T-cell (primary cell): ENCODE data around the gene ARHGAP32. TPM values are rescaled to one million over a fixed set of nuclear protein-coding genes. Genes with fewer than 3 reads are reported as not detected.
"Not testable (repeated sequence)": the region's sequence is repeated elsewhere in the genome, so short reads cannot be mapped to it uniquely, and the experiment has no call there.

ENCODE experiments used
- ATAC-seq, 4 experiments: fragments of 200-7000 bp in 3 of 4; fragments of 150-1000 bp in 1 of 4; cut with Tn5 transposase; replicated peaks in 1 of 4; 1 replicate in 3 of 4; 2 replicates in 1 of 4; pipeline ENCODE4 v1.10.0; 2021; ENCODE audit warnings: moderate library complexity in 3 of 4, mild to moderate bottlenecking in 2 of 4, moderate number of reproducible peaks in 1 of 4
- CTCF ChIA-PET, 2 donors: fragments of 300-600 bp; sonication (Branson Sonifier 250); formaldehyde crosslinking; loops; one replicate each; lab custom pipeline; 2022; ENCODE audit warnings: antibody characterized with exemption in 2 of 2; lab: Charles Lee
- POLR2A ChIA-PET, 2 donors: fragments of 300-600 bp; sonication (Branson Sonifier 250); formaldehyde crosslinking; loops; one replicate each; lab custom pipeline; 2022; ENCODE audit warnings: antibody characterized with exemption in 2 of 2; lab: Charles Lee
- DNase-seq, 35 experiments: peaks; one replicate each; pipeline versions ENCODE4 v3.0.0 to v3.0.0-alpha.2; 2013 to 2023
- H3K27ac ChIP-seq: one replicate; pipeline ENCODE4 v1.5.1; 2013; ENCODE audit warnings: low read length
- H3K27me3 ChIP-seq, 2 experiments: replicated peaks in 1 of 2; 1 replicate in 1 of 2; 2 replicates in 1 of 2; pipeline versions ENCODE4 v1.6.1 to v1.7.0; 2013; ENCODE audit warnings: low read length in 1 of 2, mixed read lengths in 1 of 2; ENCODE audit not compliant: control insufficient read depth in 2 of 2, insufficient read depth in 2 of 2; ENCODE audit errors: extremely low read depth in 1 of 2
- H3K36me3 ChIP-seq, 2 donors: 1 replicate in 1 of 2; 2 replicates in 1 of 2; pipeline versions ENCODE4 v1.6.1 to v1.7.0; 2013; ENCODE audit warnings: low read length in 1 of 2; ENCODE audit not compliant: control insufficient read depth in 2 of 2, insufficient read depth in 1 of 2; ENCODE audit errors: extremely low read depth in 1 of 2
- H3K4me1 ChIP-seq, 2 experiments: 1 replicate in 1 of 2; 2 replicates in 1 of 2; pipeline versions ENCODE4 v1.6.1 to v1.7.0; 2013; ENCODE audit warnings: low read length in 2 of 2, mixed read lengths in 1 of 2; ENCODE audit not compliant: insufficient read depth in 2 of 2, control insufficient read depth in 1 of 2; ENCODE audit errors: extremely low read depth in 1 of 2
- H3K4me3 ChIP-seq, 2 donors: 1 replicate in 1 of 2; 2 replicates in 1 of 2; pipeline versions ENCODE4 v1.5.1 to v1.7.0; 2013; ENCODE audit warnings: mild to moderate bottlenecking in 2 of 2, low read length in 1 of 2, moderate library complexity in 1 of 2; ENCODE audit not compliant: control insufficient read depth in 1 of 2; ENCODE audit errors: extremely low read depth in 1 of 2
- H3K9me3 ChIP-seq: 2 replicates; pipeline ENCODE4 v1.7.0; 2013
- H3K27ac Mint-ChIP-seq, 2 donors: one replicate each; pipeline ENCODE4 v1.8.0; 2020 to 2021; ENCODE audit warnings: mild to moderate bottlenecking in 2 of 2, mixed read lengths in 2 of 2
- H3K27me3 Mint-ChIP-seq, 2 donors: one replicate each; pipeline ENCODE4 v1.8.0; 2021 to 2022; ENCODE audit warnings: mixed read lengths in 2 of 2
- H3K36me3 Mint-ChIP-seq: one replicate; pipeline ENCODE4 v1.8.0; 2021; ENCODE audit warnings: mixed read lengths
- H3K4me1 Mint-ChIP-seq, 3 donors: one replicate each; pipeline ENCODE4 v1.8.0; 2020 to 2022; ENCODE audit warnings: mixed read lengths in 3 of 3, mild to moderate bottlenecking in 1 of 3
- H3K4me3 Mint-ChIP-seq, 3 donors: one replicate each; pipeline ENCODE4 v1.8.0; 2020 to 2022; ENCODE audit warnings: mild to moderate bottlenecking in 3 of 3, mixed read lengths in 3 of 3, moderate library complexity in 3 of 3
- H3K9me3 Mint-ChIP-seq, 3 donors: one replicate each; pipeline ENCODE4 v1.8.0; 2020 to 2022; ENCODE audit warnings: mixed read lengths in 3 of 3
- WGBS: methylation state at CpG from one replicate; pipeline ENCODE4 v1.1.5; 2013; ENCODE audit warnings: missing lambda C conversion rate; ENCODE audit not compliant: insufficient coverage; 5-methylcytosine and 5-hydroxymethylcytosine counted together
- total RNA-seq, 35 experiments: library from RNA in 6 of 35; stranded (reverse) in 6 of 35; fragments of 120-200 nt in 1 of 35; gene quantifications; one replicate each; pipeline versions ENCODE4 v1.2.1 to v1.2.4 and lab custom pipeline; 2013 to 2026

ARHGAP32 gene
- total RNA-seq, 5 donors from 2014 or later (not counting 1 experiment from before 2014, with no cell fraction given), result 4.4 to 7.8 (median 6.5) TPM

DNA sequence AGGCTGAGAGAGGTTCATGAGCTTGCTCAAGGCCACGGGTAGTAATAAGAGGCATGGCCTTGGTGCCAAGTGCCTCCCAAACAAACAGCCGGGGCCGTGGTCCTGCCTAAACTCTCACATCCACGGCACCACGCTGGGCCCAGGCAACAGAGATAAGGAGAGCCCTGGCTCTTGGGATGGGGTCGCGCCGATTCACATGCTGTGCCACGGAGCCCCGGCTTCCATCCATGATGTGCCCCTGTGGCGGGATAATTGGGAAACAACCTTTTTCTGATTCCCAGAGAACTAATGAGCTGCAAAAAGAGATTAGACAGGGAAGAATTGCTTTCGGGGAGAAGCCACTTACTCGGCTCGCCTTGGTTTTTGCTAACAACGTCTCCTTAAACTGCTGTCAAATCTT lies 271.5 kb downstream of the ARHGAP32 start:
- peaks cover 11 to 32% of the 10 kb centered on the region in 2 donors for H3K27me3 Mint-ChIP-seq
- POLR2A ChIA-PET, result no interaction called here

DNA sequence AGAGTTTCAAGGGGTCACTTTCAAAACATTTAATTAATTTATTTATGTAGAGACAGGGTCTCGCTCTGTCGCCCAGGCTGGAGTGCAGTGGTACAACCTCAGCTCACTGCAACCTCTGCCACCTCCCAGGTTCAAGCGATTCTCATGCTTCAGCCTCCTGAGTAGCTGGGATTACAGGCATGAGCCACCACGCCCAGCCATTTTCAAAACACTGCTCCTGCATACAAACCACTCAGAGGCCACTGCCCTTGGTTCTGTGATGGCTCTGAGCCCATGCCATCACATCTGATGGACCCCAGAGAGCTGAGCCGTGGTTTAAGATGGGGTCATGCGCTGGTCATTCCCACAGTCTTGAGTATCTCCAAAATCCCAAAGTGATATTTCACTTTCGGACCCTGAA lies 272.5 kb downstream of the ARHGAP32 start:
- POLR2A ChIA-PET, result not testable (repeated sequence)

More for the DNA sequence above, 271.5 kb downstream of the ARHGAP32 start:
- CTCF ChIA-PET, result no interaction called here
- no peaks in the 10 kb centered on the region for H3K36me3 Mint-ChIP-seq
- 98% methylated on average over 10 of the region's 15 CpGs for WGBS
- H3K9me3 Mint-ChIP-seq, result no peaks in the 10 kb centered on the region
- no peak overlapping the region for H3K4me3 Mint-ChIP-seq
- H3K27ac Mint-ChIP-seq, result no peak overlapping the region
- ATAC-seq (no peak), DNase-seq (no peak)
- Histone ChIP-seq H3K4me3 (no peak overlapping the region), H3K27me3 (peaks cover 0 to 40% of the 10 kb centered on the region in 2 experiments), H3K27ac (no peak overlapping the region), H3K9me3 (no peaks in the 10 kb centered on the region), H3K36me3 (no peaks in the 10 kb centered on the region), H3K4me1 (no peaks in the 10 kb centered on the region)
- peaks cover 0 to 3% (median 0%) of the 10 kb centered on the region in 3 donors for H3K4me1 Mint-ChIP-seq

DNA sequence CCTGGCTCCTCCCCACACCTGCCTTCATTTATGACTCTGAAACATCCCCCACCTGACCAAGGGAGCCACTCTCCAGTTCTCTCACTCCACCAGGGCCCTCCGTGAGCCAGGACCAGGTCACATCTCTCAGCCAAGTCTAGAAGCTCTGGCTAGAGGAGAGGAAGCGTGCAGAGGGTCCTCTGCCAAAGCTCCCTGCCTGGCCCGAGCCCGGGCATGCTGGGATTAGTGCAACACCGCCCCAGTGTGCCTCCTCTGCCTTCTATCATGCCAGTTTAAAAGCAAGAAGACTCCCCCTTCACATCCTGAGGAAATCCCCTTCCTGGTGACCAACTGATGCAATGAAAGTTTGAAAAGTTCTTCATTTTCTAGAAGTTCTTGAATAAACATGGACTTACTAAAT lies 272.9 kb downstream of the ARHGAP32 start:
- Mint-ChIP-seq H3K4me3 (no peak overlapping the region), H3K4me1 (peaks cover 0 to 3% (median 0%) of the 10 kb centered on the region in 3 donors), H3K27ac (no peak overlapping the region), H3K36me3 (no peaks in the 10 kb centered on the region), H3K27me3 (peaks cover 16 to 36% of the 10 kb centered on the region in 2 donors), H3K9me3 (no peaks in the 10 kb centered on the region)
- no peaks in the 10 kb centered on the region for H3K4me1 ChIP-seq
- H3K27me3 ChIP-seq, result peaks cover 0 to 48% of the 10 kb centered on the region in 2 experiments
- DNase-seq, result no peak
- POLR2A ChIA-PET, result no interaction called here
- 67% methylated on average over 1 of the region's 5 CpGs for WGBS
- H3K9me3 ChIP-seq, result no peaks in the 10 kb centered on the region
- CTCF ChIA-PET, result no interaction called here
- H3K36me3 ChIP-seq, result no peaks in the 10 kb centered on the region
- no peak overlapping the region for H3K4me3 ChIP-seq
- ATAC-seq, result no peak
- no peak overlapping the region for H3K27ac ChIP-seq

More for the DNA sequence above, 272.5 kb downstream of the ARHGAP32 start:
- CTCF ChIA-PET, DNase-seq, ATAC-seq, H3K36me3 Mint-ChIP-seq, H3K27ac Mint-ChIP-seq, H3K4me1 ChIP-seq, H3K27ac ChIP-seq, H3K36me3 ChIP-seq, H3K9me3 Mint-ChIP-seq, H3K9me3 ChIP-seq, H3K4me1 Mint-ChIP-seq, H3K4me3 Mint-ChIP-seq, H3K4me3 ChIP-seq: not testable (repeated sequence)
- WGBS, result 83% methylated on average over 6 of the region's 7 CpGs
- H3K27me3 ChIP-seq, result peaks cover 0 to 44% of the 10 kb centered on the region in 2 experiments
- peaks cover 16 to 36% of the 10 kb centered on the region in 2 donors for H3K27me3 Mint-ChIP-seq

DNA sequence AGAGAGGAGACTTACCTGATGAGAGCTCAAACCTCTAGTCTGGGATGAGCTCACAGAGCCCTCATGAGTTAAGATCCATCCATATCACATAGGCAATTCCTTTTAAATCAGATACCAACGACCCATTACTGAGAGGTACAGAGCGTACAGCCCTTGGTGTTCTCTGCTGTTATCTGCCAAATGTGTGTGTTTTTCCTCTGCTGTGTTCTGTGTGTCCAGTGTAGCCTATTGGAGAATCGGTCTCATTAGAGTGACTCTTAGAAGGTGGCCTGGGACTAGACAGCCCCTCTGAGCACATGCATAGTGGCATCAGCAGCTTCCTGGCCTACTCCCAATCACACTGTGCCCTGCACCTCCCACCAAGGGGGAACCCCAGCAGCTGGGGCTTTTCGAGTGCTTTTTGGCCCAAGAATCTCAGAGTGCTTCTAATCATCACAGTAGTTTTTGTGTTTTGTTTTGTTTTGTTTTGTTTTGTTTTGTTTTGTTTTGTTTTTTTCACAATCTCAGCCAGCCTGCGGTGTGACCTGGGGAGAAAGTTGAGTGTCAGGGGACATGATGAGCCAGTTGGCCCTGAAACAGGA lies 274.9 kb downstream of the ARHGAP32 start:
- DNase-seq, result peak in 1 of 35 experiments; percentile 8
- H3K36me3 ChIP-seq, result no peaks in the 10 kb centered on the region
- no peaks in the 10 kb centered on the region for H3K36me3 Mint-ChIP-seq
- H3K4me1 ChIP-seq, result no peaks in the 10 kb centered on the region
- H3K4me1 Mint-ChIP-seq, result peaks cover 0 to 3% (median 0%) of the 10 kb centered on the region in 3 donors
- 42% methylated on average over 1 of the region's 5 CpGs for WGBS
- H3K9me3 ChIP-seq, result no peaks in the 10 kb centered on the region
- ATAC-seq, result no peak
- POLR2A ChIA-PET, result no interaction called here
- H3K27ac ChIP-seq, result no peak overlapping the region
- no peak overlapping the region for H3K27ac Mint-ChIP-seq
- H3K9me3 Mint-ChIP-seq, result no peaks in the 10 kb centered on the region
- H3K4me3 Mint-ChIP-seq, result no peak overlapping the region
- peaks cover 0 to 64% of the 10 kb centered on the region in 2 experiments for H3K27me3 ChIP-seq
- no peak overlapping the region for H3K4me3 ChIP-seq
- CTCF ChIA-PET, result no interaction called here
- peaks cover 20 to 46% of the 10 kb centered on the region in 2 donors for H3K27me3 Mint-ChIP-seq

DNA sequence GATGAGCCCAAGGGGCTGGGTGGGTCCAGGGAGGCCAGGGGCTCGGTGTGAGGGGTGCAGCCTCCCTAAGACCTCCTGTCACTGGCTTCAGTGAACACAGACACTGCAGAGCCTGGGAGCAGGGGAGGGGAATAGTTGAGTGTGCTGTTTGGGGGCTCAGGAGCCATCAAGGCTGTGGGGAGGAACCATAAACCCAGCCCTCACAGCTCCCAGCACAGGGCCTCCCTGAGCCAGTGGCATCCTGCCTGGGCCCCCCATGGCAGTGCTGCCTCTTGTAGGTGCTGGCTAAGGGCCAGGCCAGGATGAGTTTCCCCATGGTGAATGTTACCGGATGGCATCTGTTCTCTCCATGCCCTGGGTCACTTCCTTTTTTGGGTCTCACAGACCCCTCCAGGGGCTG lies 275.4 kb downstream of the ARHGAP32 start:
- CTCF ChIA-PET, result no interaction called here
- no peaks in the 10 kb centered on the region for H3K4me1 ChIP-seq
- no CpG with 5 or more reads among the region's 2 CpGs for WGBS

DNA sequence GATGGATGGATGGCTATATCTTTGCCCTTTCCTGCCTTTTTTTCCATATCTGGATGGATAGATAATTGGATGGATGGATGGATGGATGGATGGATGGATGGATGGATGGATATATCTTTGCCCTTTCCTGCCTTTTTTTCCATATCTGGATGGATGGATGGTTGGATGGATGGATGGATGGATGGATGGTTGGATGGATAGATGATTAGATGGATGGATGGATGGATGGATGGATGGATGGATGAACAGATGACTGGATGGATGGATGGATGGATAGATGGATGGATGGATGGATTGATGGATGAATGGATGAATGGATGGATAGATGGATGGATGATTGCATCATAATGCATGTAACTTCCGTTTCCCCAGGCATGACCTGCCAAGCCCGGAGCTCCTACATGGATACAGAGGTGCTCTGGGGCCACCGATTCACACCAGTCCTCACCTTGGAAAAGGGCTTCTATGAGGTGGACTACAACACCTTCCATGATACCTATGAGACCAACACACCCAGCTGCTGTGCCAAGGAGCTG lies 276.0 kb downstream of the ARHGAP32 start:
- POLR2A ChIA-PET, result no interaction called here
- no CpG with 5 or more reads among the region's 3 CpGs for WGBS
- peaks cover 19 to 53% of the 10 kb centered on the region in 2 donors for H3K27me3 Mint-ChIP-seq

More for the DNA sequence above, 275.4 kb downstream of the ARHGAP32 start:
- Histone ChIP-seq H3K36me3 (no peaks in the 10 kb centered on the region), H3K27me3 (peaks cover 0 to 68% of the 10 kb centered on the region in 2 experiments), H3K4me3 (no peak overlapping the region), H3K9me3 (no peaks in the 10 kb centered on the region), H3K27ac (no peak overlapping the region)
- Mint-ChIP-seq H3K36me3 (no peaks in the 10 kb centered on the region), H3K4me1 (peaks cover 0 to 3% (median 0%) of the 10 kb centered on the region in 3 donors), H3K27me3 (peaks cover 20 to 49% of the 10 kb centered on the region in 2 donors), H3K4me3 (no peak overlapping the region), H3K9me3 (no peaks in the 10 kb centered on the region), H3K27ac (no peak overlapping the region)
- POLR2A ChIA-PET, result no interaction called here
- no peak for DNase-seq
- no peak for ATAC-seq

More for the DNA sequence above, 276.0 kb downstream of the ARHGAP32 start:
- Mint-ChIP-seq H3K4me3 (no peak overlapping the region), H3K4me1 (peaks cover 0 to 3% (median 0%) of the 10 kb centered on the region in 3 donors), H3K36me3 (no peaks in the 10 kb centered on the region), H3K9me3 (no peaks in the 10 kb centered on the region), H3K27ac (no peak overlapping the region)
- no peak overlapping the region for H3K4me3 ChIP-seq
- H3K4me1 ChIP-seq, result no peaks in the 10 kb centered on the region
- peaks cover 0 to 70% of the 10 kb centered on the region in 2 experiments for H3K27me3 ChIP-seq
- no peak overlapping the region for H3K27ac ChIP-seq
- CTCF ChIA-PET, result interaction anchor here in 1 of 2 donors (0.6 kb wide), 1 partner anchor 10 kb away, joined by 3 read pairs; no protein-coding TSS in a partner anchor
- ATAC-seq (peak in 1 of 4 experiments; percentile 4), DNase-seq (no peak)
- H3K9me3 ChIP-seq, result no peaks in the 10 kb centered on the region
- H3K36me3 ChIP-seq, result no peaks in the 10 kb centered on the region
